Trophoblast cell (in vitro differentiated cells and primary cell): ENCODE results near the gene TGM6.

Experiments used
- DNase-seq, 2 donors: peaks; one replicate each; pipeline ENCODE4 v3.0.0-alpha.2; 2016
- H2AFZ ChIP-seq: 2 replicates; pipeline ENCODE4 v1.6.1; 2013; ENCODE audit warnings: low read length, moderate library complexity, mild to moderate bottlenecking; ENCODE audit not compliant: insufficient read depth, poor library complexity
- H2AK5ac ChIP-seq: 2 replicates; pipeline ENCODE4 v1.6.1; 2013; ENCODE audit warnings: mild to moderate bottlenecking, low read length
- H2BK120ac ChIP-seq: 2 replicates; pipeline ENCODE4 v1.6.1; 2013; ENCODE audit warnings: low read length, mild to moderate bottlenecking, moderate library complexity; ENCODE audit not compliant: insufficient read depth, poor library complexity
- H2BK12ac ChIP-seq: 2 replicates; pipeline ENCODE4 v1.6.1; 2013; ENCODE audit warnings: mild to moderate bottlenecking, low read length, moderate library complexity
- H2BK5ac ChIP-seq: 2 replicates; pipeline ENCODE4 v1.6.1; 2013; ENCODE audit warnings: low read length, low read depth, moderate library complexity, mild to moderate bottlenecking; ENCODE audit not compliant: poor library complexity
- H3K14ac ChIP-seq: 2 replicates; pipeline ENCODE4 v1.6.1; 2013; ENCODE audit warnings: mild to moderate bottlenecking, low read length
- H3K18ac ChIP-seq: 2 replicates; pipeline ENCODE4 v1.6.1; 2013; ENCODE audit warnings: mild to moderate bottlenecking, low read length
- H3K23ac ChIP-seq: 2 replicates; pipeline ENCODE4 v1.6.1; 2013; ENCODE audit warnings: low read length
- H3K27ac ChIP-seq: 2 replicates; pipeline ENCODE4 v1.5.1; 2013; ENCODE audit warnings: low read depth, mild to moderate bottlenecking, inconsistent platforms, low read length, moderate library complexity
- H3K27me3 ChIP-seq: 2 replicates; pipeline ENCODE4 v1.6.1; 2013; ENCODE audit warnings: inconsistent platforms, mild to moderate bottlenecking, low read length, moderate library complexity; ENCODE audit not compliant: insufficient read depth
- H3K36me3 ChIP-seq, 2 experiments: 1 replicate in 1 of 2; 2 replicates in 1 of 2; pipeline ENCODE4 v1.6.1; 2013; ENCODE audit warnings: low read length in 2 of 2, mild to moderate bottlenecking in 2 of 2, moderate library complexity in 1 of 2; ENCODE audit not compliant: insufficient read depth in 2 of 2, control insufficient read depth in 1 of 2
- H3K4ac ChIP-seq: 2 replicates; pipeline ENCODE4 v1.6.1; 2013; ENCODE audit warnings: low read depth, mild to moderate bottlenecking, low read length, moderate library complexity
- H3K4me1 ChIP-seq, 2 experiments: 1 replicate in 1 of 2; 2 replicates in 1 of 2; pipeline ENCODE4 v1.6.1; 2013; ENCODE audit warnings: low read length in 2 of 2, mild to moderate bottlenecking in 2 of 2, moderate library complexity in 1 of 2; ENCODE audit not compliant: insufficient read depth in 2 of 2, control insufficient read depth in 1 of 2
- H3K4me2 ChIP-seq: 2 replicates; pipeline ENCODE4 v1.6.1; 2013; ENCODE audit warnings: inconsistent platforms, mild to moderate bottlenecking, low read length, moderate library complexity
- H3K4me3 ChIP-seq: 2 replicates; pipeline ENCODE4 v1.5.1; 2013; ENCODE audit warnings: mild to moderate bottlenecking, low read depth, low read length, inconsistent platforms
- H3K79me1 ChIP-seq: one replicate; pipeline ENCODE4 v1.6.1; 2013; ENCODE audit warnings: low read length
- H3K79me2 ChIP-seq: 2 replicates; pipeline ENCODE4 v1.6.1; 2013; ENCODE audit warnings: low read length, mild to moderate bottlenecking; ENCODE audit not compliant: control insufficient read depth, insufficient read depth, poor library complexity
- H3K9ac ChIP-seq: 2 replicates; pipeline ENCODE4 v1.6.1; 2013; ENCODE audit warnings: mild to moderate bottlenecking, low read length
- H3K9me3 ChIP-seq: 2 replicates; pipeline ENCODE4 v1.6.1; 2013; ENCODE audit warnings: low read depth, mild to moderate bottlenecking, control low read depth, inconsistent platforms, low read length; ENCODE audit not compliant: insufficient read depth
- H4K12ac ChIP-seq: 2 replicates; pipeline ENCODE4 v1.6.1; 2013; ENCODE audit warnings: low read depth, mild to moderate bottlenecking, low read length, moderate library complexity
- H4K8ac ChIP-seq: 2 replicates; pipeline ENCODE4 v1.6.1; 2013; ENCODE audit warnings: low read depth, mild to moderate bottlenecking, low read length, moderate library complexity
- H4K91ac ChIP-seq: one replicate; pipeline ENCODE4 v1.6.1; 2013; ENCODE audit warnings: low read depth, mild to moderate bottlenecking, low read length, moderate library complexity
- WGBS: extraction: QIAGEN DNeasy Blood & Tissue Kit; methylation state at CpG from one replicate; pipeline ENCODE4 v1.1.7; 2013; ENCODE audit warnings: missing lambda C conversion rate; ENCODE audit not compliant: insufficient read length, insufficient coverage; ENCODE audit errors: extremely low coverage; 5-methylcytosine and 5-hydroxymethylcytosine counted together

Gene TGM6

GRCh38 chr20:2459981-2460751 is 79.5 kb downstream of the TGM6 start:
- no peak overlapping the region for H2BK120ac ChIP-seq
- no peak overlapping the region for H3K4me3 ChIP-seq
- H3K4me2 ChIP-seq, result no peak overlapping the region
- H4K12ac ChIP-seq, result no peak overlapping the region
- no peak overlapping the region for H3K4ac ChIP-seq
- H3K36me3 ChIP-seq, result peaks cover 21 to 39% of the 10 kb centered on the region in 2 experiments
- no peak overlapping the region for H2BK5ac ChIP-seq
- H3K27ac ChIP-seq, result no peak overlapping the region
- no peak overlapping the region for H4K91ac ChIP-seq
- no peak overlapping the region for H4K8ac ChIP-seq
- no CpG with 5 or more reads among the region's 1 CpG for WGBS
- no peaks in the 10 kb centered on the region for H3K4me1 ChIP-seq
- H3K23ac ChIP-seq, result no peak overlapping the region
- no peaks in the 10 kb centered on the region for H3K79me1 ChIP-seq
- H2AFZ ChIP-seq, result no peak overlapping the region
- H3K9ac ChIP-seq, result no peak overlapping the region
- no peak for DNase-seq
- no peaks in the 10 kb centered on the region for H3K79me2 ChIP-seq
- no peak overlapping the region for H3K18ac ChIP-seq
- no peak overlapping the region for H2BK12ac ChIP-seq
- no peak overlapping the region for H2AK5ac ChIP-seq
- H3K14ac ChIP-seq, result no peak overlapping the region
- H3K27me3 ChIP-seq, result no peaks in the 10 kb centered on the region
- no peaks in the 10 kb centered on the region for H3K9me3 ChIP-seq

- H2BK120ac ChIP-seq, result no peak overlapping the region
- no peak overlapping the region for H3K4me3 ChIP-seq
- no peak for DNase-seq
- no peaks in the 10 kb centered on the region for H3K79me1 ChIP-seq
- H3K27me3 ChIP-seq, result no peaks in the 10 kb centered on the region
- no peak overlapping the region for H2BK5ac ChIP-seq
- no peaks in the 10 kb centered on the region for H3K4me1 ChIP-seq
- H3K9ac ChIP-seq, result no peak overlapping the region
- no CpG with 5 or more reads among the region's 4 CpGs for WGBS
- H3K4ac ChIP-seq, result no peak overlapping the region
- H3K9me3 ChIP-seq, result no peaks in the 10 kb centered on the region
- H4K8ac ChIP-seq, result no peak overlapping the region
- no peak overlapping the region for H3K14ac ChIP-seq
- H3K36me3 ChIP-seq, result peaks cover 28 to 46% of the 10 kb centered on the region in 2 experiments
- H4K91ac ChIP-seq, result no peak overlapping the region
- H3K18ac ChIP-seq, result no peak overlapping the region
- no peak overlapping the region for H2AK5ac ChIP-seq
- no peak overlapping the region for H2AFZ ChIP-seq
- H4K12ac ChIP-seq, result no peak overlapping the region
- no peaks in the 10 kb centered on the region for H3K79me2 ChIP-seq
- H2BK12ac ChIP-seq, result no peak overlapping the region
- no peak overlapping the region for H3K27ac ChIP-seq
- H3K23ac ChIP-seq, result no peak overlapping the region
- no peak overlapping the region for H3K4me2 ChIP-seq
Measured at GRCh38 chr20:2460752-2461424, 80.2 kb downstream of the TGM6 start.

- H3K4me3 ChIP-seq, result no peak overlapping the region
- peaks cover under 1% of the 10 kb centered on the region for H3K79me2 ChIP-seq
- H2BK12ac ChIP-seq, result no peak overlapping the region
- no peak overlapping the region for H2BK5ac ChIP-seq
- H2AK5ac ChIP-seq, result no peak overlapping the region
- H3K18ac ChIP-seq, result no peak overlapping the region
- no peak overlapping the region for H4K8ac ChIP-seq
- H3K27ac ChIP-seq, result no peak overlapping the region
- H3K4ac ChIP-seq, result no peak overlapping the region
- no peak overlapping the region for H3K23ac ChIP-seq
- no CpG with 5 or more reads among the region's 3 CpGs for WGBS
- DNase-seq, result no peak
- no peak overlapping the region for H4K12ac ChIP-seq
- H3K36me3 ChIP-seq, result peaks cover 34 to 57% of the 10 kb centered on the region in 2 experiments
- H3K14ac ChIP-seq, result no peak overlapping the region
- no peak overlapping the region for H3K4me2 ChIP-seq
- no peaks in the 10 kb centered on the region for H3K27me3 ChIP-seq
- H4K91ac ChIP-seq, result no peak overlapping the region
- no peaks in the 10 kb centered on the region for H3K4me1 ChIP-seq
- H2AFZ ChIP-seq, result no peak overlapping the region
- no peak overlapping the region for H2BK120ac ChIP-seq
- no peak overlapping the region for H3K9ac ChIP-seq
- no peaks in the 10 kb centered on the region for H3K9me3 ChIP-seq
- no peaks in the 10 kb centered on the region for H3K79me1 ChIP-seq
Measured at GRCh38 chr20:2462484-2462883, 81.8 kb downstream of the TGM6 start.

GRCh38 chr20:2463616-2464365 is 83.1 kb downstream of the TGM6 start:
- H2AK5ac ChIP-seq, result no peak overlapping the region
- whole genome bisulfite sequencing, result no CpG with 5 or more reads among the region's 9 CpGs

More at GRCh38 chr20:2463616-2464365, 83.1 kb downstream of the TGM6 start:
- no peak overlapping the region for H2BK120ac ChIP-seq
- DNase-seq, result no peak
- H3K4me3 ChIP-seq, result no peak overlapping the region
- H3K4me2 ChIP-seq, result no peak overlapping the region
- H2BK5ac ChIP-seq, result no peak overlapping the region
- H3K14ac ChIP-seq, result no peak overlapping the region
- H3K27ac ChIP-seq, result no peak overlapping the region
- H2BK12ac ChIP-seq, result no peak overlapping the region
- no peak overlapping the region for H4K91ac ChIP-seq
- no peak overlapping the region for H4K8ac ChIP-seq
- peaks cover 7% of the 10 kb centered on the region for H3K79me2 ChIP-seq
- H3K9ac ChIP-seq, result no peak overlapping the region
- no peak overlapping the region for H2AFZ ChIP-seq
- H3K79me1 ChIP-seq, result no peaks in the 10 kb centered on the region
- no peaks in the 10 kb centered on the region for H3K27me3 ChIP-seq
- H3K23ac ChIP-seq, result no peak overlapping the region
- no peaks in the 10 kb centered on the region for H3K4me1 ChIP-seq
- H3K4ac ChIP-seq, result no peak overlapping the region
- no peaks in the 10 kb centered on the region for H3K9me3 ChIP-seq
- no peak overlapping the region for H4K12ac ChIP-seq
- no peak overlapping the region for H3K18ac ChIP-seq
- H3K36me3 ChIP-seq, result peaks cover 37 to 59% of the 10 kb centered on the region in 2 experiments
